Type B pancreatic cell (in vitro differentiated cells): Measurements from ENCODE around the gene GIMAP5. TPM values are rescaled to one million over a fixed set of nuclear protein-coding genes. Genes with fewer than 3 reads are reported as not detected.

Source experiments
- DNase-seq: peaks from one replicate; pipeline ENCODE4 v3.0.0; 2021; ENCODE audit warnings: mixed read lengths; ENCODE audit not compliant: unreplicated experiment; ENCODE audit errors: extremely low spot score
- H3K27ac Mint-ChIP-seq: 2 replicates; pipeline ENCODE4 v1.8.0; 2021; ENCODE audit warnings: mild to moderate bottlenecking, mixed read lengths
- H3K27me3 Mint-ChIP-seq: 2 replicates; pipeline ENCODE4 v1.8.0; 2021; ENCODE audit warnings: mixed read lengths
- H3K36me3 Mint-ChIP-seq: 2 replicates; pipeline ENCODE4 v1.8.0; 2021; ENCODE audit warnings: mixed read lengths
- H3K4me1 Mint-ChIP-seq: one replicate; pipeline ENCODE4 v1.8.0; 2021; ENCODE audit warnings: mixed read lengths; ENCODE audit not compliant: unreplicated experiment
- H3K4me3 Mint-ChIP-seq: 2 replicates; pipeline ENCODE4 v1.8.0; 2021; ENCODE audit warnings: mild to moderate bottlenecking, mixed read lengths
- H3K9me3 Mint-ChIP-seq: 2 replicates; pipeline ENCODE4 v1.8.0; 2021; ENCODE audit warnings: mixed read lengths
- total RNA-seq: library from RNA; stranded (reverse); gene quantifications from 2 replicates; pipeline ENCODE4 v1.2.1, GENCODE V29; 2021; ENCODE audit warnings: low replicate concordance
- TF ChIP-seq, protein P1 (sequence below): fragments of 200-600 bp; sonication (generic); conservative IDR thresholded peaks from 2 replicates; pipeline ENCODE4 v1.5.0; 2021; ENCODE audit warnings: antibody characterized with exemption, mild to moderate bottlenecking

The GIMAP5 gene
- total RNA-seq, 1 donor from 2014 or later, result not detected

DNA sequence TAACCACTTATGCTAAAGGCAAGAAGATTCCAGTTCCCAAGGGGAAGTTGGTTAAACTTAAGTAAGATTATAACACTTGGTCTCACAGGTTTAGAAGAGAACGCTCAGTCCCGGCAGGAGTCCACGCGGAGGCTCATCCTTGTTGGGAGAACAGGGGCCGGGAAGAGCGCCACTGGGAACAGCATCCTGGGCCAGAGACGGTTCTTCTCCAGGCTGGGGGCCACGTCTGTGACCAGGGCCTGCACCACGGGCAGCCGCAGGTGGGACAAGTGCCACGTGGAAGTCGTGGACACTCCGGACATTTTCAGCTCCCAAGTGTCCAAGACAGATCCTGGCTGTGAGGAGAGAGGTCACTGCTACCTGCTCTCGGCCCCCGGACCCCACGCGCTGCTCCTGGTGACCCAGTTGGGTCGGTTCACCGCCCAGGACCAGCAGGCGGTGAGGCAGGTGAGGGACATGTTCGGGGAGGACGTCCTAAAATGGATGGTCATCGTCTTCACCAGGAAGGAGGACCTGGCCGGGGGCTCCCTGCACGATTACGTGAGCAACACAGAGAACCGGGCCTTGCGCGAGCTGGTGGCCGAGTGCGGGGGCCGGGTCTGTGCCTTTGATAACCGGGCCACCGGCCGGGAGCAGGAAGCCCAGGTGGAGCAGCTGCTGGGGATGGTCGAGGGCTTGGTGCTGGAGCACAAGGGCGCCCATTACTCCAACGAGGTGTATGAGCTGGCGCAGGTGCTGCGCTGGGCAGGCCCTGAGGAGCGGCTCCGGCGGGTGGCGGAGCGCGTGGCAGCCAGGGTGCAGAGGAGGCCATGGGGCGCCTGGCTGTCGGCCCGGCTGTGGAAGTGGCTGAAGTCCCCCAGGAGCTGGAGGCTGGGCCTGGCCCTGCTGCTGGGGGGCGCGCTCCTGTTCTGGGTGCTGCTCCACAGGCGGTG, 17.0 kb upstream of the GIMAP5 start:
- TF ChIP-seq, protein P1, sequence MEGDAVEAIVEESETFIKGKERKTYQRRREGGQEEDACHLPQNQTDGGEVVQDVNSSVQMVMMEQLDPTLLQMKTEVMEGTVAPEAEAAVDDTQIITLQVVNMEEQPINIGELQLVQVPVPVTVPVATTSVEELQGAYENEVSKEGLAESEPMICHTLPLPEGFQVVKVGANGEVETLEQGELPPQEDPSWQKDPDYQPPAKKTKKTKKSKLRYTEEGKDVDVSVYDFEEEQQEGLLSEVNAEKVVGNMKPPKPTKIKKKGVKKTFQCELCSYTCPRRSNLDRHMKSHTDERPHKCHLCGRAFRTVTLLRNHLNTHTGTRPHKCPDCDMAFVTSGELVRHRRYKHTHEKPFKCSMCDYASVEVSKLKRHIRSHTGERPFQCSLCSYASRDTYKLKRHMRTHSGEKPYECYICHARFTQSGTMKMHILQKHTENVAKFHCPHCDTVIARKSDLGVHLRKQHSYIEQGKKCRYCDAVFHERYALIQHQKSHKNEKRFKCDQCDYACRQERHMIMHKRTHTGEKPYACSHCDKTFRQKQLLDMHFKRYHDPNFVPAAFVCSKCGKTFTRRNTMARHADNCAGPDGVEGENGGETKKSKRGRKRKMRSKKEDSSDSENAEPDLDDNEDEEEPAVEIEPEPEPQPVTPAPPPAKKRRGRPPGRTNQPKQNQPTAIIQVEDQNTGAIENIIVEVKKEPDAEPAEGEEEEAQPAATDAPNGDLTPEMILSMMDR, result no peak
- Mint-ChIP-seq H3K27ac (no peak overlapping the region), H3K9me3 (no peaks in the 10 kb centered on the region), H3K4me1 (no peaks in the 10 kb centered on the region), H3K4me3 (no peak overlapping the region), H3K36me3 (no peaks in the 10 kb centered on the region), H3K27me3 (peaks cover 13% of the 10 kb centered on the region)
- no peak for DNase-seq

DNA sequence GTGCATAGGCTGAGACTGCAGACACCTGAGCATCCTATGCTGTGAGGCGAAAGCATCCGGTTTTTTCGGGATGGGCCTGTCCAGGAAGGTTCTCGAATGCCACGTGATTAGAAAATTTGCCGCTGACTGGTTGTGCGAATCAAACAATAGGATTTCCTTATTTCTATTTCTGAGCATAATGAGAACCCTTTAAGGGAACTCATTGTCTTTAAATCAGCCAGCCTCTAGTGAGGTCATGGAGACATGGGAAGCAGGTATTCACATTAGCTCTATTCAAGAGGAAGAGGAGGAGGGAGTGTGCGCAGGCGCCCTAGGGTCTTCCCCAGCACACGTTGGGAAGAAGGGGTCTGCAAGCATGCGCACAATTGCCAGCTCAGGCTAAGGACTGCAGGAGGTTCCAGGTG, 15.2 kb upstream of the GIMAP5 start:
- H3K4me1 Mint-ChIP-seq, result no peaks in the 10 kb centered on the region
- DNase-seq, result no peak
- H3K9me3 Mint-ChIP-seq, result no peaks in the 10 kb centered on the region
- no peak overlapping the region for H3K27ac Mint-ChIP-seq
- peaks cover 11% of the 10 kb centered on the region for H3K27me3 Mint-ChIP-seq
- no peaks in the 10 kb centered on the region for H3K36me3 Mint-ChIP-seq
- no peak overlapping the region for H3K4me3 Mint-ChIP-seq
- TF ChIP-seq, protein P1, result no peak

DNA sequence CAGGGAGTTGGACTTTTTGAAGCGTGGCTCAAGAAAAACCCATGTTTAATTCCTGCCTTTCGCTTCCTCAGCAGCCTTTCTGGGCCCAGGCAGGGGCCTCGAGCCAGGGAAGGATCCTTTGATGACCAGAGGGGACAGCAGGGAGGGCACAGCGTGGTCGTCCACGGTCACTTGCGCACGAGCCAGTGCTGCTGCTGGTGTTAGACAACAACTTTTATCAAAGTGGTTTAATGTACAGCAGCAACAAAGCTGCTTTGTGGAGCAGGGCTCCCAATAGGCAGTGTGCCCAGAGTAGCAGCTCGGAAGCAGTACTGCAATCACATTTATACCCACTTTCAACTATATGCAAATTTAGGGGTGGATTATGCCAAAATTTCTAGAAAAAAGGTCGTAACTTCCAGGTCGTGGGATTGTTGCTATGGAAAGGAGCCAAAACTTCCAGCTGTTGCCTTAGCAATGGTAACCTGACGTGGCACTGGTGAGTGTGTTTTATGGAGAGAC, 14.7 kb upstream of the GIMAP5 start:
- peaks cover 11% of the 10 kb centered on the region for H3K27me3 Mint-ChIP-seq
- no peak for DNase-seq
- no peak overlapping the region for H3K27ac Mint-ChIP-seq
- H3K9me3 Mint-ChIP-seq, result no peaks in the 10 kb centered on the region
- TF ChIP-seq, protein P1, result no peak
- H3K36me3 Mint-ChIP-seq, result no peaks in the 10 kb centered on the region
- H3K4me1 Mint-ChIP-seq, result no peaks in the 10 kb centered on the region
- no peak overlapping the region for H3K4me3 Mint-ChIP-seq

DNA sequence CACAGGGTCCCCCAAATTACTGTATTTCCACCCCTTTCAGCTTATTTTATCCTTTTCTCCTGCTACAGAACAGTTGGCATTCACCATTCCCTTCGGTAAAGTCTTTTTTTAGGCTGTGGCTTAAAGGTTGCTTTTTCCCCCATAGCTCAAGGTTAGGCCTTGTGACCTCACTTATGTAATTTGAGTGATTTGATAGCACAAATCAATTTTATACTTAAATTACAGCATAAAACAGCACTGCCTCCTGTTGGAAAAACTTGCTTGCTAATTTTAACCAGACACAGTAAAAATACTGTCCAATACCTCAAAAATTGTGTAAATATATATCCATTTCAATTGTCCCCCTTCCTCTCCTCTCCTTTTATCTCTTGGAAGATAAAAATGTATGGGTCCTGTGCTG, 13.8 kb upstream of the GIMAP5 start:
- H3K27me3 Mint-ChIP-seq, result peaks cover 10% of the 10 kb centered on the region
- H3K4me1 Mint-ChIP-seq, result no peaks in the 10 kb centered on the region
- no peaks in the 10 kb centered on the region for H3K36me3 Mint-ChIP-seq
- no peak overlapping the region for H3K4me3 Mint-ChIP-seq
- peaks cover 7% of the 10 kb centered on the region for H3K9me3 Mint-ChIP-seq
- TF ChIP-seq, protein P1, result no peak
- no peak for DNase-seq
- no peak overlapping the region for H3K27ac Mint-ChIP-seq

DNA sequence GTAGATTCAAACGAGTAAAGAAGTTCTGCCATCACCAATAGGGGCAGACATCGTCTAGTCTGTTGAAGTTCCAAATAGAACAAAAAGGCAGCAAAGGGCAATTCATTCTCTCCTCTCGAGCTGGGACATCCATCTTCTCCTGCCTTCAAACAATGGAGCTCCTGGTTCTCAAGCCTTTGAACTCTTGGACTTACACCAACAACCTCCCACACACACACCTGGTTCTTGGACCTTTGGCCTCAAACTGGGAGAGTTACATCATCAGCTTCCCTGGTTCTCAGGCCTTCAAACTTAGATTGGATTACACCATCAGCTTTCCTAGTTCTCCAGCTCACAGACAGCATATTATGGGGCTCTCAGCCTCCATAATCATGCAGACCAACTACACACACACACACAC, 9.8 kb upstream of the GIMAP5 start:
- peaks cover 24% of the 10 kb centered on the region for H3K27me3 Mint-ChIP-seq
- no peak overlapping the region for H3K27ac Mint-ChIP-seq
- H3K36me3 Mint-ChIP-seq, result no peaks in the 10 kb centered on the region
- no peak for DNase-seq
- TF ChIP-seq, protein P1, result no peak
- peaks cover 12% of the 10 kb centered on the region for H3K9me3 Mint-ChIP-seq
- no peaks in the 10 kb centered on the region for H3K4me1 Mint-ChIP-seq
- H3K4me3 Mint-ChIP-seq, result no peak overlapping the region
